ENCODE data around the gene TECTB.

Gene TECTB

DNA sequence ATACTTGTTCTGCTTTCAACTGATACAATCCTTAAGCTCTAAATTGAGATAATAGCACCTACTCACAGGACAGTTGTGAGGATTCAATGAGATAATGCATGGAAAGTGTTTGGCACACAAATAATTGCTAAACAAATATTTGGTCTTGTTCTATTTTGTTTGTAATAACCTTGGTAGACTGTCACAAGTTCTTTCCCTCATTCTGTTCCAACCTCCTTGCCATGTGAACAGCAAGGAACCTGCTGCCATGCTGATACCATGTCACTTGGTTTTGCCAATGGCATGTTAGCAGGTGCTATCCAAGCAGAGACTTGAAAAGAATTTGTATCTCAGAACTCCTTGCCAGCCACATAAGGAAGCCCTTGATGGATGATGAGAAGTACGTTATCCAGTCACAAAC lies 24.8 kb upstream of the TECTB start:
- Histone ChIP-seq H3K27ac (no peak overlapping the region), H3K4me3 (no peak overlapping the region)
- TF ChIP-seq, protein P1, sequence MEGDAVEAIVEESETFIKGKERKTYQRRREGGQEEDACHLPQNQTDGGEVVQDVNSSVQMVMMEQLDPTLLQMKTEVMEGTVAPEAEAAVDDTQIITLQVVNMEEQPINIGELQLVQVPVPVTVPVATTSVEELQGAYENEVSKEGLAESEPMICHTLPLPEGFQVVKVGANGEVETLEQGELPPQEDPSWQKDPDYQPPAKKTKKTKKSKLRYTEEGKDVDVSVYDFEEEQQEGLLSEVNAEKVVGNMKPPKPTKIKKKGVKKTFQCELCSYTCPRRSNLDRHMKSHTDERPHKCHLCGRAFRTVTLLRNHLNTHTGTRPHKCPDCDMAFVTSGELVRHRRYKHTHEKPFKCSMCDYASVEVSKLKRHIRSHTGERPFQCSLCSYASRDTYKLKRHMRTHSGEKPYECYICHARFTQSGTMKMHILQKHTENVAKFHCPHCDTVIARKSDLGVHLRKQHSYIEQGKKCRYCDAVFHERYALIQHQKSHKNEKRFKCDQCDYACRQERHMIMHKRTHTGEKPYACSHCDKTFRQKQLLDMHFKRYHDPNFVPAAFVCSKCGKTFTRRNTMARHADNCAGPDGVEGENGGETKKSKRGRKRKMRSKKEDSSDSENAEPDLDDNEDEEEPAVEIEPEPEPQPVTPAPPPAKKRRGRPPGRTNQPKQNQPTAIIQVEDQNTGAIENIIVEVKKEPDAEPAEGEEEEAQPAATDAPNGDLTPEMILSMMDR (IDR thresholded peaks at IDR 0.05) = no peak
- no peak for DNase-seq (ENCODE audit: low spot score)

DNA sequence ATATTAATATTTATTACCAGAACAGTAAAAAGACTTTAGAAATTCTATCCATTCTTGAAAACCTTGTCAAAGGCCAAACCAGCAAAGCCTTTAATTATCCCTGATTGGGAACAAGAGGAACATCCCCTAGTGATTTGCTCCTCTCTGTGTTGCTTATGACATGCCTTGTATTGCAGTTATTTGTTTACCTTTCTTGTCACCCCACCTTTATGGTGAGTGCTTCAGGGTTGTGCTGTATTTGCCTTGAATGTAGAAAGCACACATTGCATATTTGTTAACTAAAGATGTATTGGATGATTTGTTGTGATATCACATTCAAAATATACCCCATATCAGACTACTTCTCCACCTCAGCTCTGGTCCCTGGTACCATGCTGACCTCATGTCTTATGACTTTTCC lies 23.5 kb upstream of the TECTB start:
- Histone ChIP-seq H3K27ac (no peak overlapping the region), H3K4me3 (no peak overlapping the region)
- DNase-seq (ENCODE audit: low spot score) = no peak
- TF ChIP-seq, protein P1 (IDR thresholded peaks at IDR 0.05) = no peak

DNA sequence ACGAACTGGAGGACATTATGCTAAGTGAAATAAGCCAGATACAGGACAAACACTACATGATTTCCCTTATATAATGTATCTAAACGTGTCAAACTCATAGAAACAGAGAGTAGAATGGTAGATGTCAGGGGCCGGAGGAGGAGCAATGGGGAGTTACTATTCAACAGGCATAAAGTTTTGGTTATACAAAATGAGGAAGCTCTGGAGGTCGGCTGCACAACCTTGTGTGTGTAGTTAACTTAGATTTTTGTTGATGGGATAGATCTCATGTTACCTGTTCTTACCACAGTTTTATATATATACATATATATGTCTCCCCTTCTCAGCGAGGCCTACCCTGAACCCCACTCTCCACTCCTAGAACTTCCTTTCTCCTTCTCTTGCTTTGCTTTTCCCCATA lies 22.4 kb upstream of the TECTB start:
- no peak overlapping the region for H3K4me3 ChIP-seq
- TF ChIP-seq, protein P1 (IDR thresholded peaks at IDR 0.05) = no peak
- H3K27ac ChIP-seq = no peak overlapping the region
- DNase-seq (ENCODE audit: low spot score) = no peak

DNA sequence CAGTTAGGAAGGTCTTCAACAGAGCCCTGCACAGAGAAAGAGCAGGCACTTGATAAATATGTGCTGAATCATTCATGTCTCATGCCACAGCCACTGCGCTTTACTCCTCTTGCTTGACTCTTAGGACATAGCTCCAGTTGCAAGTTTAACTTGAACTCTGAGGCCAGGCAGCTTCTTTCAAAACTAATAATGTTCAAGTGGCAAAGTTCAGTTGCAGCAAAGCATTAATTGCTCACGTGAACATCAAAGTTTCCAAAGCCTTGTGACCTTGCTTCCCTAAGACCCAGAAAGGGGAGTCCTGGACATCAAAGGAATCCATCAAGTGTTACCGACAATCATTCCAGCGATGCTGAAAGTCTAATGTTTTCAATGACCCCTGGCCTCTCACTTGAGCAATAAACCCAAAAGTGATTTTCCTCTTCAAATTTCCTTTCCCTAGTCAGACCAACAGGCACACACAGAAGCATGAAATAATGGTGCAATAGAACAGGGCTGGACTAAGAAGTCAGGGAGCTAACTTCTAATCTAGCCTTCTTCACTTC lies 21.8 kb upstream of the TECTB start:
- Histone ChIP-seq H3K4me3 (no peak overlapping the region), H3K27ac (no peak overlapping the region)
- no peak for DNase-seq (ENCODE audit: low spot score)
- TF ChIP-seq, protein P1 (IDR thresholded peaks at IDR 0.05) = no peak

DNA sequence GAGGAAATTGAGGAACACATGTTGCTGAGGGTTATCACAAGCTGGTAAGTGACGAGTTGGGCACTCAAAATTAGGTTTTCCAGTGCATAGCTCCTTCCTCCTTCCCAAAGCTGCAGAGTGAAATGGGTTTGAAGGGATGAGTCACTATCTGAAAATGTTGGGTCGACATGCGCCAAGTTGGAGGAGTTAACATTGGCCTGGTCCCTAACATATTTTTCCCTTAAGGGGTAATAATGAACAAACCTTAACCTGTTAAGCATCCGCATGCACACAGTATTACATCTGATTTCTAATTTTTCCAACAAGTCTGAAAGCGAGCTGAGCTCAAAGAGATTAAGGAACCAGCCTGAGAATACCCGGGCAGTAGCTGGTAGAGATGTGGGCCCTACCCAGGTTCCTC lies 20.7 kb upstream of the TECTB start:
- Histone ChIP-seq H3K4me3 (no peak overlapping the region), H3K27ac (peak overlapping the region; percentile 18 to 80)
- no peak for DNase-seq (ENCODE audit: low spot score)
- TF ChIP-seq, protein P1 (IDR thresholded peaks at IDR 0.05) = no peak

DNA sequence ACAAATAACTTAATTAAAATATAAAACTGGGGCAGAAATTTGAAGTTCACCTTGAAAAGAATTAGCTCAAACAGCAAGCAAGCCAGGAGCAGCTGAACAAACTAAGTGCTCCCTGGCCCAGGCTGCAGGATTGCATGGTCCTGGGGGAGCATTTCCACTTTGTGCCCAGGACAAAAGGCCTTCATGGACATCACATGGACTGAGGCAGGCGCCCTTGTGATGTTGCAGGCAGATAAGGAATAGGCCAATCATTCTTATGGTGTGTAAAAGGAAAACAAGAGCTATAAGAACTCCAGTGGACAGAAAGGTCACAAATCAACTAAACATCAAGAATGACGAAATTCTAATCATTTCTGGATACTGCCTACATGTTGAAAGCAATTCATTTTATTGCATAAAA lies 17.5 kb upstream of the TECTB start:
- DNase-seq (ENCODE audit: low spot score) = no peak
- Histone ChIP-seq H3K27ac (no peak overlapping the region), H3K4me3 (no peak overlapping the region)
- TF ChIP-seq, protein P1 (IDR thresholded peaks at IDR 0.05) = no peak

DNA sequence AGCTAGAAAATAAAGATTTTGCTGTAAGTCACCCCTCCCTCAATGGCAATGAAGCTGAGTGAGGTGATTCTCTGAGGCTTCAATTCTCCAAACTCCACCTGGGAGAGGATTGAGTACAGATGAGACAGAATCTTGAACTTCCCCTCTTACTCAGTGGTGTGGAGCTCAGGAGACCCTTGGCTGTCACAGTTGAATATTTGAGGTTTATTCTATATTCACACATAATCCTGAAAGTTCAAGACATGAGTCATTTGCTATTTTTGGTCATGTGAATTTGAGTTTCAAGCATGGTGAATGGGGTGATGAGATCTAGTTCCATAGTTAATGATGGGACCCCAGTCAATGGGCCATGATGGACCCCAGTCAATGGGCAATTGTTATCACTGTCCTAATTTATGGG lies 13.9 kb upstream of the TECTB start:
- TF ChIP-seq, protein P1 (IDR thresholded peaks at IDR 0.05) = no peak
- no peak overlapping the region for H3K4me3 ChIP-seq
- H3K27ac ChIP-seq = no peak overlapping the region
- no peak for DNase-seq (ENCODE audit: low spot score)

All from coronary artery (tissue), 2 donors.